Left forelimb (tissue), 1 donor: ENCODE results near the gene ZNF444.

Experiments used
- DNase-seq: peaks from one replicate; pipeline ENCODE4 v3.0.0-alpha.2; 2018; ENCODE audit warnings: low spot score

Gene ZNF444

GRCh38 chr19:56107626-56108351 lies 33.3 kb upstream of the ZNF444 start:
- DNase-seq: no peak

- DNase-seq: no peak
These were observed 32.5 kb upstream of the ZNF444 start for GRCh38 chr19:56108447-56109195.

GRCh38 chr19:56109226-56109625 lies 31.9 kb upstream of the ZNF444 start:
- DNase-seq: no peak

- DNase-seq: no peak
These were observed 30.3 kb upstream of the ZNF444 start for GRCh38 chr19:56110515-56111448.

GRCh38 chr19:56111601-56112312 lies 29.3 kb upstream of the ZNF444 start:
- DNase-seq: no peak

- DNase-seq: no peak
These were observed 28.8 kb upstream of the ZNF444 start for GRCh38 chr19:56112313-56112709.

- DNase-seq: no peak
These were observed 27.9 kb upstream of the ZNF444 start for GRCh38 chr19:56113074-56113632.

GRCh38 chr19:56114051-56114777 lies 26.9 kb upstream of the ZNF444 start:
- DNase-seq: no peak

GRCh38 chr19:56114778-56115110 lies 26.3 kb upstream of the ZNF444 start:
- no peak for DNase-seq

- DNase-seq: no peak
These were observed 25.6 kb upstream of the ZNF444 start for GRCh38 chr19:56115490-56115889.

- no peak for DNase-seq
These were observed 24.5 kb upstream of the ZNF444 start for GRCh38 chr19:56116606-56117005.

GRCh38 chr19:56117376-56117884 lies 23.7 kb upstream of the ZNF444 start:
- no peak for DNase-seq

GRCh38 chr19:56117889-56118288 lies 23.2 kb upstream of the ZNF444 start:
- DNase-seq: no peak

GRCh38 chr19:56118666-56119581 lies 22.2 kb upstream of the ZNF444 start:
- no peak for DNase-seq

GRCh38 chr19:56119582-56119978 lies 21.5 kb upstream of the ZNF444 start:
- no peak for DNase-seq

GRCh38 chr19:56120002-56120370 lies 21.1 kb upstream of the ZNF444 start:
- no peak for DNase-seq

- DNase-seq: peak; percentile 88
These were observed 20.5 kb upstream of the ZNF444 start for GRCh38 chr19:56120371-56121179.
